Retinal pigment epithelial cell (primary cell): ENCODE data around the gene ABCG1.

ENCODE experiments used
- DNase-seq: peaks from one replicate; pipeline ENCODE4 v3.0.0-alpha.2; 2010; ENCODE audit warnings: low read depth
- H3K4me3 ChIP-seq: 2 replicates; pipeline ENCODE4 v1.5.1; 2011; ENCODE audit warnings: mild to moderate bottlenecking, low read length, control low read depth, moderate library complexity
- CTCF ChIP-seq: conservative IDR thresholded peaks from 2 replicates; pipeline ENCODE4 v1.5.1; 2011; ENCODE audit warnings: low read depth, low read length, control low read depth, inconsistent platforms

The ABCG1 gene

GRCh38 chr21:42218836-42219605 is at the start of gene ABCG1:
ABCG1 (plus strand) TSS chr21:42219140; CDS start chr21:42219263, 123 bp downstream.
- peak within 1 kb of the TSS; percentile 52 for H3K4me3 ChIP-seq
- no peak for DNase-seq
- TF ChIP-seq CTCF: no peak

GRCh38 chr21:42169758-42170157 is 49.2 kb upstream of the ABCG1 start:
- no peak for DNase-seq
- H3K4me3 ChIP-seq: no peak overlapping the region
- TF ChIP-seq CTCF: no peak

- no peak for TF ChIP-seq CTCF
- no peak overlapping the region for H3K4me3 ChIP-seq
- peak; percentile 24 for DNase-seq
Observed at GRCh38 chr21:42171091-42172053, 47.6 kb upstream of the ABCG1 start.

- DNase-seq: no peak
- TF ChIP-seq CTCF: no peak
- H3K4me3 ChIP-seq: no peak overlapping the region
Observed at GRCh38 chr21:42172596-42173483, 46.1 kb upstream of the ABCG1 start.

GRCh38 chr21:42174173-42174572 is 44.8 kb upstream of the ABCG1 start:
- no peak for DNase-seq
- no peak for TF ChIP-seq CTCF
- H3K4me3 ChIP-seq: no peak overlapping the region

GRCh38 chr21:42175110-42175710 is 43.7 kb upstream of the ABCG1 start:
- no peak for TF ChIP-seq CTCF
- no peak for DNase-seq
- H3K4me3 ChIP-seq: no peak overlapping the region
